Uterus (tissue), 2 donors: Measurements from ENCODE around the gene GPR171.

Experiments
- CTCF ChIP-seq, 4 experiments: fragments of 200-600 bp in 2 of 4; fragments of 450-650 bp in 2 of 4; sonication (generic) in 2 of 4; IDR thresholded peaks; one replicate each; pipeline ENCODE4 v1.5.1; 2016 to 2019; ENCODE audit warnings: antibody characterized with exemption in 4 of 4, mild to moderate bottlenecking in 2 of 4, moderate library complexity in 1 of 4
- POLR2A ChIP-seq, 2 donors: fragments of 450-650 bp; IDR thresholded peaks; one replicate each; pipeline ENCODE4 v1.6.1; 2016; ENCODE audit warnings: antibody characterized with exemption in 2 of 2, mild to moderate bottlenecking in 1 of 2, moderate library complexity in 1 of 2

- TF ChIP-seq POLR2A (IDR thresholded peaks at IDR 0.05), result no peak
- peak; percentile 57 to 68 (median 64) for TF ChIP-seq CTCF (IDR thresholded peaks at IDR 0.05)
Measured at GRCh38 chr3:151168269-151169094, 34.5 kb downstream of the GPR171 start.
